ENCODE measurements around the gene MIP. TPM values are rescaled to one million over a fixed set of nuclear protein-coding genes. Genes with fewer than 3 reads are reported as not detected.
"Not testable (repeated sequence)": the region's sequence is repeated elsewhere in the genome, so short reads cannot be mapped to it uniquely, and the experiment has no call there.

MIP gene
- polyA plus RNA-seq, 1 donor = 0.17 TPM

DNA sequence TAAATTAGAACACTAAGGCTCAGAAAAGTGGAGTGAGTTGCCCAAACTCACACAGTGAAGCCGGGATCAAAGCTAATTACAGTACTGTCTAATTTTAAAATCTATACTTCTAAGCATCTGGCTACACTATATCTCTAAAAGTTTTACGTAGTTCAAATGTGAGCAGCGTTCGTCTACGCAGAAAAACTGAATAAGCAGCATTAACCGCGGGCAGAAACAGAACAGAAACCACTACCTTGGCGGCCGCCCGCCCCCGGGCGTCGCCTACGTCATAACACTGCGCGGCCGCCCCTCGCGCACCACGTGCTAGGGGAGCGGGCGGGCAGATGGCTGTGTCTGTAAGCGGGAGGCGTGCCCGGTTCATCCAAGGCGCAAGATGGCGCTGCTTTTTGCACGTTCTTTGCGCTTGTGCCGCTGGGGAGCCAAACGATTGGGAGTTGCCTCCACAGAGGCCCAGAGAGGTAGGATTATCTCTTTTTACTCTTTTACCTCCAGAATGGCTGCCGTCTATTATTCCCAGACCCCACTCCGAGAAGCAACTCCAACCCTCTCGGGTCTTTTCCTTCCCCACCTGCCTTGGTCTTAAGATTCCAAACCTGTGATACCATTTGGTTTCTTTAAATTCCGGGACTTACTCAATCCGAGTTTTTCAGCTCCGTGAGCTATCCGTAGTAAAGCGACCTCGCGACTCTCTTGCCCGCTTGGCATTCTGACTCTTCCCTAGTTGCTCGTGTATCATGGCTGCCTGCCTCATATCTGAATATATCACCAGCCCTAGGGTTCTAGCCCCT lies 14.0 kb upstream of the MIP start, which contains the start of gene SPRYD4:
Gene SPRYD4 (plus strand): TSS at position 363 of the 791 bp plus-strand sequence. CDS start 14 bp downstream, at position 377.
- peak; percentile 92 for DNase-seq

DNA sequence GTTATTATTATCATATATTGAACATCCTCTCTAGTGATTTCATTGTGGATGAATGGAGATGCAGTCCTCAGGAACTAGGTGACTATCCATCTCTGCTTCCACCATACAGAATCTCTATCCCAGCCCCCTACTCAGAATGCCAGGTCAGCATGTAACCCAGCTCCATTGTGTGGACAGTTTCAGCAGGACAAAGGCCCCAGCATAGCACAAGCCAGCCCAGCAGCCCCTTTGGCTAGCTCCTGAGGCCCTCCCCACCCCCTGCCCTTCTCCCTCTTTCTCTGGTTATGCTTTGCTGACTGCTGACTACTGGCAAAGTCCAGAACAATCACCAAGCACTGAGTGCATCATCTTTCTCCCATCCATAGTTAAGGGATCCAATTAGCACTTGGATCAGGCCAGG lies 8.1 kb upstream of the MIP start:
- DNase-seq = no peak

DNA sequence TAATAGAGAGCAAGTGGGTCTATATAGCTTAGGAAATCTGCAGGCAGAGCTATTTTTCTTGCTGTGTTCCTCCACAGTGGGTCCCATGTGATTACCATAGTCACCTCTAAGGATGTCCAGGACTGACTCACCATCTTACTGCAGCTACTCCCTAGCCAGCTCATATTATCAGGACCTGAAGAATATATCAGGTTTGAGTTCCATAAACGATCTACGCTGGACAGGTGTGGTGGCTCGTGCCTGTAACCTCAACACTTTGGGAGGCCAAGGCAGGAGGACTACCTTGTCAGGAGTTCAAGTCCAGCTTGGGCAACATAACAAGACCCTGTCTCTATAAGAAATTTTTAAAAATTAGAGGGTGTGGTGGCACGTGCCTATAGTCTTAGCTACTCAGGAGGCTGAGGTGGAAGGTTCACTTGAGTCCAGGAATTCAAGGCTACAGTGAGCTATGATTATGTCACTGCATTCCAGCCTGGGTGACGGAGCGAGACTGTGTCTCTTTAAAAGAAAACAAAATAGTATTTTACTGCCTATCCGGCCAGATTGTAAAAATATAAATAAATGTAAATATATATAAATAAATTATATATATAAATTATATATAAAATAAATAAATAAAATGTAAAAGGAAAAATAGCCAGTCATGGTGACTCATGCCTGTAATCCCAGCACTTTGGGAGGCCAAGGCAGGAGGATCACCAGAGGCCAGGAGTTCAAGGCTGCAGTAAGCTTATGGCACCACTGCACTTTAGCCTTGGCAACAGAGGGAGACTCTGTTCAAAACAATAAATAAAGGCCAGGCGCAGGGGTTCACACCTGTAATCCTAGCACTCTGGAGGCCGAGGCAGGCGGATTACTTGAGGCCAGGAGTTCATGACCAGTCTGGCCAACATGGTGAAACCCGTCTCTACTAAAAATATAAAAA lies 7.0 kb upstream of the MIP start:
- DNase-seq = no peak

DNA sequence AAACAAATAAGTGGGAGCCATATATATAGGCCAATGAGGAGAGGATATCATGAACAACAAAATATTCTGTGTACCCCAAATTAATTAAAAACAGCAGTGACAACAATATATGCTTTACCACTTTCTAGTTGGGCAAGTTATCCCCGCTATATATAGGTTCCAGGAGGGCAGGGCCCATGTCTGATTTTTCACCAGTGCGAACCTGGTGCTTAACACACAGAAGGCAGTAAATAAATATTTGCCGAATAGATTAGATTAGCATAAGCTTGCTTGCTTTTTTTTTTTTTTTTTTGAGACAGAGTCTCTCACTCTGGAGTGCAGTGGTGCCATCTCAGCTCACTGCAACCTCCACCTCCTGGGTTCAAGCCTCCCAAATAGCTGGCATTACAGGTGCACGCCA lies 3.4 kb upstream of the MIP start:
- no peak for DNase-seq

DNA sequence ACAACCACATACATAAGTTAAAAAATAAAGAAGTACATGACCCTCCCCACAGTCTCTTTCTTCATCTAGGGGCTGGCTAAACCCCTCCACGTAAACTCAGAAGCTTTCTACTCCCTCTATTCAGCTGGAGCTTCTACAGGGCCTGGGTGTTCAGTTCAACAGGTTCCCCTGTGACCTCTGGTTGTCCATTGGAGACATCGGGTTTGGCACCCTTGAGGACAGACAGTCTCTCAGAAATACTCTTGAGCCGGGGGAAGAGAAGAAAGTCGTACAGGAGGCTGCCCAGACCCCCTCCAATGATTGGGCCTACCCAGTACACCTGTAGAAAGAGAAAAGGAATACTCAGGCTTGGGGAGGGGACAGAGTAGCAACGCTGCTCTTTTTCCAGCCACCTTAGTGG lies 3.3 kb downstream of the MIP start:
- no peak for DNase-seq

DNA sequence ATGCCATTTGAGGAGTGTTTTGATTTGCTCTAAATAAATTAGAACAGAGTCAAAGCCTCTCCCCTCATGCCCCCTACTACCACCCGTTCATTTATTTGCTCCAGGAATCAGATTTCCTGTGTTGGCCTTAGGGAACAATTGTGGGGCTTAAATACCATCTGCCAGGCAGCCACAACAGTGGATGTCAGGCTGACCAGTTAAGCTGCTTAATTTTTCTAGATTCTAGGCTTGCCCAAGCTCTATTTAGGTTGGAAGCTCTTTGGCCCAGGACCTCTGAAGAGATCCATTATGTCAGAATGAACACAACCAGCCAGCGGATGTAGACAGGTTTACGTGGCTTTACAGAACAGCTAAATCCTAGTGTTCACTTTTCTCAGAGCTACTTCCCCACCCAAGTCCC lies 4.2 kb downstream of the MIP start:
- no peak for DNase-seq

DNA sequence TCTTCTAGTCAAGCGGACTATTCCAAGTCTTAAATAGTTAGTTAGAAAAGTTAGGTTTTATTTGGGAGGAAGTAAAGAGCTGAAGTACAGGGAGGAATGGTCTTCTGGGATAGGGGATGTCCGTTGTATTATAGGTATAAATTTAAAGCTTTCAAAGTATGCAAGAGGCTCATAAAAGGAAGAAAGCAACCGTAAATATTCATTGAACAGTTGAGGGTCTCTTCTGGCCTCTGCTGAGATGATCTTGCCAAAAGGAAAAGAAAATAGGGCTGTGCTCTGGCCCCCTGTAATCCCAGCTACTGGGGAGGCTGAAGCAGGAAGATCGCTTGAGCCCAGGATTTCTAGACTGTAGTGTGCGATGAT lies 4.9 kb downstream of the MIP start:
- DNase-seq = no peak

DNA sequence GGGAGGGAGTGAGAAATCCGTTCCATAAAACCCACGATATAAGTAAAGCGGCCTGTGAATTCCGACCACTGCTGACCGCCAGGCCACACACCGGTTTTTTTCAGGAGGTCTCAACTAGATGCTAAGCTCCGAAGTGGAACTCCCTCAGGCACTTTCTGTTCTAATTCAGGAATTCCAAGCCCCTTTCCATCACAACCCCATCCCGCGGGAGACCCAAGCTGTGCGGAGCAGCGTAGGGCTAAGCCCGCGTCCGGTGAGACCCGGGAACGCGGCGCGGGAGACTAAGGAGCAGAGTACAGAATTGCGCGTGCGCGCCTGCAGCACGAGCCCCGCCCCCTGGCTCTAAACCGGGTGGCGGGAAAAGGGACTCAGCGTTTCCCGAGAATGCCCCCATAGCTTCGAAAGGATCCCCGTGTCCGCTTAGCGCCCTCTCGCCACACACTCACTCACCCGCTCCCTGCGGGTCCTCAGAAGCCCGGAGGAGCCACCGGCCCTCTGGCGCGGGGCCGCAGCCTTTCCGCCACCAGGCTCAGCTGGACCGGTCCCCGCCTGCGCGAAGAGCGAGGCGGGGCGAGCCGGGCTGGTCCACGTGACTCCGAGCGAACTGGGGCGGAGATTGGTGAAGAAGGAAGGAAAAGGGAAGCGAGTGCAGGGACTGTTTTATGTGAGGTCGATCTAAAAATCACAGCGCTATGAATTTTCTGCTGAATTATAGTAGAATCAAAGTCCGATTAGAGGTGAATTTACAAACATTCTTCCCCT lies 5.4 kb downstream of the MIP start, which contains the start of gene TIMELESS:
Gene TIMELESS (minus strand): TSS at position 567 of the 762 bp plus-strand sequence. CDS start 15,256 bp downstream, outside the sequence.
- DNase-seq = peak; percentile 90

DNA sequence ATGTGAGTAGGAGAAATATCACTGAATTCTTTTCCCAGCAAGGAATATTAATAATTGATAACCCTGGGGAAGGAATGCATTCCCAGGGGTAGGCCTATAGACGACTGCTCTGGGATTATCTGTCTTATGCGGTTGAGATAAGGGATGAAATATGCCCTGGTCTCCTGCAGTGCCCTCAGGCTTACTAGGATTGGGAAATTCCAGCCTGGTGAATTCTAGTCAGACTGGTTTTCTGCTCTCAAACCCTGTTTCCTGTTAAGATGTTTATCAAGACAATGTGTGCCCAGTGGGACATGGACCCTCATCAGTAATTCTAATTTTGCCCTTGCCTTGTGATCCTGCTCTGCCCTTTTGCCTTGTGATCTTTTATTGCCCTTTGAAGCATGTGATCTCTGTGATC lies 11.2 kb downstream of the MIP start:
- DNase-seq = not testable (repeated sequence)

DNA sequence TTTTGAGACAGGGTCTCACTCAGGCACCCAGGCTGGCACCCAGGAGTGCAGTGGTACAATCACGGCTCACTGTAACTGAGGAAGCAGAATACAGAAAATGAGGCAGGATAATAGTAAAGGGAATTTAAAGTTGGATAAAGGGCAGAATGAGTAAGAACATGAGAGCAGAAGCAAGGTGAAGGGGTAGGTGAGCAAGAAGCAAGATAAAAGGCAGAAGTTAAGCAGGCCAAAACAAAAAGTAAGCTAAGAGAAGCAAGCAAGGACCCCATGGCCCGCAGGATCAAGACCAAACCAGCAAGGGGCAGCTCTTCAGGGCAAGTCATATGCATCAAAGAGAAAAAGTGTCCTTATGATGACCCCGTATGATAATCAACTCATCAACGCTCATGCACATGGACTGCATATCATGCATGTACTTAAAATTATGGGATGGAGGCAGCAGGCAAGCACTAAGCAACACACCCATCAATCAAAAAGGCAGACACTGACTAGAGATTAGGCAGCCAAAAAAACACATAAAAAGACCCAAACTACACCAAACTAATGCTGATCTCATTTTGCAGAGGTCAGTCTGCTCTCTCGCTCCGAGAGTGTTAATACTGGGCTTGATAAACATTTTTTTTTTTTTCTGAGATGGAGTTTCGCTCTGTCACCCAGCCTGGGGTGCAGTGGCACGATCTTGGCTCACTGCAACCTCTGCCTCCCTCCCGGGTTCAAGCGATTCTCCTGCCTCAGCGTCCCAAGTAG lies 16.9 kb downstream of the MIP start:
- no peak for DNase-seq

DNA sequence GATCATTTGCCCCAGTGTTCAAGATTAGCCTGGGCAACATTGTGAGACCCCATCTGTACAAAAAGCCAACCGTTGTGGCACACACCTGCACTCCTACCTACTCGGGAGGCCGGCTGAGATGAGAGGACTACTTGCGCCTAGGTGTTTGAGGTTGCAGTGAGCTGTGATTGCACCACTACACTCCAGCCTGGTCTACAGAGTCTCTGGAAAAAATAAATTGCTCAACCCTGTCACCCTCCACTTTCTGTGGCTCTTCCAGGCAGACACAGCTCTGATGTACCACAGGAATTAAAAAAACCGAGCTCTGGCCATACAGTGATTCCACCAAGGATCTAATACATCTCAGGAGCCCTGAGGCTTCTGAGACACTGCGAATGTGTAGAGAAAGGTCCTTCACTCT lies 19.6 kb downstream of the MIP start:
- DNase-seq = no peak

DNA sequence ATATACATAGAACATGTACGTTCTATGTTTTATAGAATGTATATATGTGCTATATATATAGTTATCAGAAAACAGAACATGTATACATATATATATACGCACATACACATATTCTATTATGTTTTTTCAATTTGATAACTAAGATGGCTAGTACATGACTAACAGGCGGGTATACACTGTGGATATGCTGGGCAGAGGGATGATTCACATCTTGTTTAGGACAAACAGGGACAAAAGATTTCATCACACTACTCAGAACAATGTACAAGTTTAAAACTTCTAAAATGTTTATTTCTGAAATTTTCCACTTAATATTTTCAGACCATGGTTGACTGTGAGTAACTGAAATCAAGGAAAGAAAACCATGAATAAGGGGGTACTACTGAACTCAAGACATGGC lies 22.6 kb downstream of the MIP start:
- no peak for DNase-seq

DNA sequence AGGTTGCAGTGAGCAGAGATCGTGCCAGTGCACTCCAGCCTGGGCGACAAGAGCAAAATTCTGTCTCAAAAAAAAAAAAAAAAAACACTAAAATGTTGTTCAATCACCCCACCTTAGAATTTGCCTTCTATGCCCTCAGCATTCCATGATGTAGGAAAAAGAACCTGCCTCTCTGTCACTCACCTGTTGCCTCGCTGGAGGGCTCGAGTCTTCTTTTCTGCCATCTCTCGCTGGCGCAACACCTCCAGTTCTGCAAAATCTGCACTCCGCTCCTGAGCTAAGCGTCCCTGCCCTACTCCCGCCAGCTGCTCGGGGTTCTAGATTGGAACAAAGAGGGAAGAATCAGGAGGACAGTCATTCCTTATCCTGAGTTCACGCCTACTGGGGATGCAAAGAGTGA lies 23.2 kb downstream of the MIP start:
- DNase-seq = no peak

DNA sequence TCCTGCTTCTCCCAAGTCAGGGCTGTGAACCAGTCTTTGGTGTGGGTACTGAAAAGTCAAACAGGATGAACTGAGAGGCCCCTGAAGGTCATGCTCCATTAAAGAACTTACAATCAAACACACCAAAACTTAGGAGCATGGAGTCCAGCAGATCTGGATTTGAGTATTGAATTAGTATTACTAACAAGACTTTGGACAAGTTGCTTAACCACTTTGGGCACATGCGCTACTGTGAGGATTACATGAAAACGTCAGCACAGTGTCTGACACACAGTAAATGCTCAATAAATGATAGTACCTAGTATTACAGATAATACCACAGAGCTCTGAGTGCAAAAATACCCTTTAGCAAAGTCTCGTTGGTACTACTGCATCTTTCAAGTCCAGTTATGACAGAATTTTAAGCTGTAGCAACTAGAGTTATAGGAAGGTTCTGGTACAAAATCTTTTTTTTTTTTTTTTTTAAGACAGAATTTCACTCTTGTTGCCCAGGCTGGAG lies 28.5 kb downstream of the MIP start:
- DNase-seq = no peak

DNA sequence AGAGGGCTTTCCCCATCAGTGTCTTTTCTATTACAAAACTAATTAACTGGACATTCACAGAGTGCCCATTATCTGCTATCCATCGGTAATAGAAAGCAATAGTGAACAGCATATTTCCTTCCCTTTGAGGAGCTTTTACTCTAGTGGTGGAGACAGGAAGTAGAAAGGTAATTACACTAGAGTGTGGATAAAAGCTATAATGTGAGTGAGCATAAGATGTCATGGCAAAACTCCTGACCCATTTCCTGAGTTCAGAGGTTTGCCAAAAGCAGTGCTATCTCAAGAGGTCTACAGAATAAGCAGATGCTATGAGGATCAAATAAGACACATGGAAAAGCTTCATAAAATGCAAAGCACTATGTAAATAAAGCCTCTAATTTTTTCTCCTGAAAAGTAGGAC lies 29.3 kb downstream of the MIP start:
- DNase-seq = no peak

DNA sequence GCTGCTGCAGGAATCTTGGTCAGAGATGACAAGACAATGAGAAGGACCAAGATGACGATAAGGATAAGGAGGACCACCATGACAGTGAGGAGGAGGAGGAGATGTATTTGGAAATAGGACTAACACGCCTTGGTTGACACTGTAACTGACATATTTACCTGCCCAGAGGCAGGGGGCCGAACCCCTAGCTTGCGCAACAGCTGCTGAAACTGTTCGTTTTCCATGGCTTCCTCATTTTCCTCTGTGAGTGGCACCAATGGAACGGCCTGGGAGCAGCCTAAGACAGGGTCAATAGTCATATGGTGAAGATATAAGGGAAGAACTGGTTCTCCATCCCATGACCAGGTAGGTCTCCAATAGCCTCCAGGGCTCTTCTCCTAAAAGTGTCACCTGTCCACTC lies 34.0 kb downstream of the MIP start:
- no peak for DNase-seq

DNA sequence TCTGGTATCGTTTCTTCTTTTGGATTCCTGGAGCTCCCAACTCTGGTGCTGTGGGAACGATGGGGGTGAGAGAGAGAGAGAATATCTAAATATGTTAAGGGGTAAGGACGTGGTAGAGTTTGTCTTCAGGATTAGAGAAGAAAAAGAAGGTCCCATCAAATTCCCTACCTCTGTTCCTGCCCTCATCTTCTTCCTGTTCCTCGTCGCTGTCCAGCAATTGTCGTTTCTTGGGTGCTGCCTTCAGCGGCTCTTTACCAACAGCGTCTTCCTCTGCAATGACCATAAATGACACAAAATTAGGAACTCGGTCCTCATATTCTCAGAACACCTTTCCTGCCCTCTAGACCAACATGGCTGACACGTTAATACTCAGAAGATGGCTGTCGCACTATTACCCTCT lies 36.7 kb downstream of the MIP start:
- DNase-seq = no peak

DNA sequence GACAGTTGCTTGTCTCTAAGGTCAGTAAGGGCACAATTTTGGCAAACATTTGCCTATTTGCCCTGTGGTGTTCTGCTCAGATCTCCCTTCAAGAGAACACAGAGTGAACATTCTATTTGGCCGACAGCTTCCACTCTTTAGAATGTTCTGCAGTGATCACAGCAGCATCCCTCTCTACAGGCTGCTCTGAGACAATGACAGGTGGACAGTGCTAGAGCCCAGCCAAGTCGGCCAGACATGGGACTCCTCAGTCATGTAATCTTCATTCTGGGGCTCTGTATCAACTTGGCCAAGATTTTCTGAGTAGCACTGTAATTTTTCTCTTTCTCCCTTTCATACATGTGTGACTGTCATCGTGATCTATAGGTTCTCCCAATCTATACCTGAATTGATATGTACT lies 40.1 kb downstream of the MIP start:
- no peak for DNase-seq

DNA sequence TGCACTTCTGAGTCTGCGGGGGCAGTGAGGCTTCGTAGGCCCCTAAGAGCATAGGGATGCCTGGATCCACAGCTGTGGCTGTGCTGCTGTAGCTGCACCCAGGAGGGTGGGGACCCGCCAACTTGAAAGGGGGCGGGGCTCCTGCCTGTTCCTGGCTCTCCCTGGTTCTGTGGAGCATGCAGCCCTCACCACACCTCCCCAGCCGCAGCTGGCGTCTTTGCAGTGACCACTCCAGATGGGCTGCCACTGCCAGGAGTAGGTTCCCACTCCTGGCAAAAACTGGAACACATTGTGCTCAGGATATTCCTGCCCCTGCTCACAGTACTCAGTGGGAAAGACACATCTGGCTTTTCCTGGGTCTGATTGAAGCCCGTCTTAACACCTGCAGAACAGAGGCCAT lies 41.1 kb downstream of the MIP start:
- DNase-seq = no peak

DNA sequence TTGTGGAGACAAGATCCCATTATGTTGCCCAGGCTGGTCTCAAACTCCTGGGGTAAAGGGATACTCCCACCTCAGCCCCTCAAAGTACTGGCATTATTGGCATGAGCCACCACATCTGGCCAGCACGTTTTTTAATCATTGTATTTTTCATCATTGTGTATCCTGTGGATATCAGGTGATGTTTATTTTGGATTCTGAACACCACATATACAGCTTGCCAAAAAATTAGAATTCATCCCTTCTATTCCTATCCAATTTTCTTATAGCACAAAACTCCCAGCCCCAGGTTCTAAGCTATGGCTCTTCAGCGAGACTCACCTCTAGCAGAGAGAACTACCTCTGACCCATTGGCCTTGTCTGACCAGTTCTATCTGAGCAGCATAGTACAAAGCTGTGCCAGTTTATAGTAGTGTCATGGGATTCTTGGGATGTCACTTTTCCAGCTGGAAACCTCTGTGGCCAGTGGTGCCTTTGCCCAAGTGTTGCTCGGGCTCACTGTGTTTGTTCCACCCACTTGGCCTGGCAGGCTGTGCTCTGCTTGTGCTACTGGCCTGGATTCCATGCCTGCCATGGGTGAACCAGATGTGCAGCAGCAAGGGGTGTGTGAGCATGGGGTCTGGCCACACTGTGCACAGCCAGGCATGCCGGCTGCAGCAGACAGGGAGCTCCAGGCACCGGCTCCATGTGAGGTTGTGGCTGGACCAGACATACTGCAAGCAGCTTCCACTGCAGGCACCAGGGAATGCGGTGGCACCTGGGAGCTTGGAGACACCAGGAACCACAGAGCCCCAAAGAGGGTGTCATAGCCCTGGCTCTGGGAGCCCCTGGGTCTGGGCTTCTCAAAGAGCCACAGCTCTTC lies 42.4 kb downstream of the MIP start:
- no peak for DNase-seq

DNA sequence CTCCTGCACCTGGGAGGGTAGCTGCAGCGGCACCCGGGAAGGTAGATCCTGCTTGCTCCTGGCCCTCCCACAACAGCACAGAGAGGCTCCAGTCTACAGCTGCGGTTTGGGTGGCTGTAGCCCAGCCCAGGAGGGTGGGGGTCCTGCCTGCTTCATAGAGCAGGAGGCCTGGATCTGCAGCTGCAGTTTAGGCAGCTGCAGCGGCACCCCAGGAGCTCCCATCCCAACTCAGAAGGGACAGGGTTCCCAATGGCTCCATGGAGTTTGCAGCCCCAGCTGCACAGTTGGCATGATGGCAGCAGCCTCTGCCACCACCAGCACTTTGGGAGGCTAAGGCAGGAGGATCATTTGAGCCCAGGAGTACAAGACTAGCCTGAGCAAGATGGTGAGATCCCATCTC lies 43.7 kb downstream of the MIP start:
- no peak for DNase-seq

All from left kidney (tissue), 2 donors.